HL-60/S4 (cell line): ENCODE data around the gene NKX6-2.
"Not testable (repeated sequence)": the region's sequence is repeated elsewhere in the genome, so short reads cannot be mapped to it uniquely, and the experiment has no call there.

Experiments
- in situ Hi-C: fragments of 300-500 bp; cut with MboI; formaldehyde crosslinking; loops from 2 replicates; pipeline ENCODE4 v1.14.3; 2022; ENCODE audit warnings: low sequenced_read_pairs

Gene NKX6-2

DNA sequence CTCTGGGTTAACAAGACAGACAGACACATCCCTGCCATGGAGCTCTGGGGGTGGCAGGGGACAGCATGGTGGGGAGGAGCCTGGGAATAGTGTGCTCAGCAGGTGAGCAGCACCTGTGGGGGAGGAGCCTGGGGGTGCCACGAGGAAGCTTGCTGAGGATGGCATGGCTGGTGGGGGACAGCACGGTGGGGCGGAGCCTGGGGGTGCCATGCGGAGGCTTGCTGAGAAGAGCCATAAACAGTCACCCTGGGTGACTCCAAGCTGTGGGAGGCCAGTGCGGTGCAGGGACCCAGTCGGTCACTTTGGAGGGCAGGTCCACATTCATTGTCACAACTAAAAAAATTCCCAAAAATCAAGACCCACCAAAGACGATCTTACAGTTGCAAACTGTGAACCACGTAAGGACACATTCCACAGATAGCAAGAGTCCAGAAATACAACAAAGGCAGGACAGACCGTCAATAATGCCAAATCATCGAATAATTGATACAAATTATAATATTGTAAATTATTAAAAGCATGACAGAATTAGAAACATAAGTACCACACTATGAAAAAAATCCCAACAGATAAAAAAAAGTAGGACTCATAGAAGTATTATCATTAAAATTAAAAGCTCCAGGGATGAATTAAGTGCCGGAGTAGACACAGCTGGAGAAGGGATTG lies 24.4 kb downstream of the NKX6-2 start:
- in situ Hi-C loops, result no loop called here

DNA sequence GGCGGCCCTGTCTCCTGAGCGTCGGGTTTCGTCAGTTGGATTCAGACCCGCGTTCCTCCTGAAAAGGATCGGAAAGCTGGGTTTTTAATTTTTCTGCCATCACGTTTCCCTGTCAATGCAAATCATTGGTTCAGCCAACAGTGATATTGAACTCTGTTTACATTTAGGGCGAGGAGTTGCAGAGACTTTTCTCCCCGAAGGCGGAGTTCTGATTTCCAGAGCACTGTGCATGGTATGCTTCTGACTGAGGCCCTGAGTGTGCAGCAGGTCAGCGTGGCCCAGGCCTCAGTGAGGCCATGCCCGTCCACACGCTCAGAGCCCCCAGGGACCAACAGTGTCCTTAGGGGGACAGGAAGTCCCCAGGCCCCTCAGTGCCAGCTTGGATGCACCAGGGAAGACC lies 27.1 kb downstream of the NKX6-2 start:
- in situ Hi-C loops, result no loop called here

DNA sequence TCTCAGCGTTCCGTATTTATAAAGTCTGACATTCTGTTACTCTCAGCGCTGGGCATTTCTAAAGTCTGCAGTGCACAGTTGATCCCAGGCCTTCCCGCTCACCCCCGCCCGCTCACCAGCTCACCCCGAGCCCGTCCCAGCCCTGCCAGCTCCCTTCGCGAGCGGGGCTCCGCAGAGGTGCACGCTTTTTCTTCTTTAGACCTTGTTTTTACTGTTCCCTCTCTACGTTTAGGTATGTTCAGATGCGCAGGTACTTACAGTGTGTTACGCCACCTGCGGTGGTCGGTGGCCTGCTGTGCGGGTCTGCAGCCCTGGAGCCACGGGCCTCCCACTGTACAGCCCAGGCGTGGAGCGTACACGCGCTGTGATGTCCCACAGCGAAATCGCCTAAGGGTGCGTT lies 28.8 kb downstream of the NKX6-2 start:
- in situ Hi-C loops, result no loop called here

DNA sequence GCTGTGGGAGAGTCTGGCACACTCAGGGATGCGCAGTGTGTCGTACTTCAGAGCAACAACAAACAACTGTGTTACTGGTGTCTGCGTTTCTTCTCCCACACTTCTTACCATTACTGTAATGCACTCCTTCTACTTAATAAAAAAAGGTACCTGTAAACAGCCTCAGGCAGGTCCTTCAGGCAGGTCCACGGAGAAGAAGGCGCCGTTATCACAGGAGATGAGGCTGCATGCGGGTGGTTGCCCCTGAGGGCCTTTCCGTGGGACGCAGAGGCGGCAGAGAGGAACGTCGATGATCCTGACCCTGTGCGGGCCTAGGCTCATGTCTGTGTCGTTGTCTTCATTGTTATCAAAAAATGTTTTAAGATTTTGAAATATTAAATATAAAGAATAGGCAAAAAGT lies 29.4 kb downstream of the NKX6-2 start:
- in situ Hi-C loops, result no loop called here

DNA sequence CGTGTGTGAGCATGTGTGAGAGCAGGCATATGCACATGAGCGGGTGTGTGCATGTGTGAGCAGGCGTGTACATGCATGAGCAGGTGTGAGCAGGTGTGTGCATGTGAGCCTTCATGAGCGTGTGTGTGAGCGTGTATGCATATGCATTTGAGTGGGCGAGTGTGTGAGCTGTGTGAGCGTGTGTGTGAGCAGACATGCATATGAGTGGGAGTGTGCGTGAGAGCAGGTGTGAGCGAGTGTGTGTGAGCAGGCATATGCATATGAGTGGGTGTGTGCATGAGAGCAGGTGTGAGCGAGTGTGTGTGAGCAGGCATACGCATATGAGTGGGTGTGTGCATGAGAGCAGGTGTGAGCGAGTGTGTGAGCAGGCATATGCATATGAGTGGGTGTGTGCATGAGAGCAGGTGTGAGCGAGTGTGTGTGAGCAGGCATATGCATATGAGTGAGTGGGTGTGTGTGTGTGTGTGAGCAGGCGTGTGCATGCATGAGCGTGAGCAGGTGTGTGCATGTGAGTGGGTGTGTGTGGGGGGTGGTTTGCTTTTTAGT lies 30.7 kb downstream of the NKX6-2 start:
- in situ Hi-C loops, result no loop called here

DNA sequence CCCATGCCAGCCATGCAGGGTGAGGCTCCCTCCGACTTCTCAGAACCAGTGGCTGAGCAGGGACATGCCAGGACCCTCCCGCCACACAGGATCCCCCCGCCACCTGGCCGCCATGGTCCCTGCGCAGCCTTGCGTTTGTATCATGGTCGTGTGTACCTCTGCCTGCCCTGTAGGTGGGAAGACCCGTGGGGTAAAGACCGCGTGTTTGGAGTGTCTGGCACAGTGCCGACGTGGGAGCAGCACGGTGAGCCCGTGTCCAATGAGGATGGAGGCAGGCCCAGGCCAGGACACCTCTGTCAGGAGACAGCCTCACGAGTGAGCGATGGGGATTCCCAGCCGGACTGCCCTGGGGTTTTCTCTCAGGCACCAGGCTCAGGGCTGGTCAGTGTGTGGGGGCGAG lies 31.9 kb downstream of the NKX6-2 start:
- in situ Hi-C loops, result no loop called here

DNA sequence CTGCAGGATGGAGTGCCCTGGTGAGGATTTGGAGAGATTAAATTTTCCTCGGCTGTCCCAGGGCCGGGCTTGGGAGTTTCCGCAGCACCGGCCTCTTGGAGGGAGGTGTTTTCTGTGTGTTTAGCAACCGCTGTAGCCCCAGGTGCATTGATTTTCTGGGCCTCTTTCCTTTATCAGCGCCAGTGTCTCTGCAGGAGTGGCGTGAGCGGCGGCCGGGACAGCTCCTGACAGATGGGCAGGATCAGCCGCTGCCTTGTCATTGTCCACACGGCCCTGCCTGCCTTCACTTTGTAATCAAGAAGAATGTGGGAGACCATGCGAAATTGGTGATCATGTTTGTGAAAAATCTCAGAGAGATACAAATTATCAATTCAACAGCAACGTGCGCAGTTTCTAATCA lies 32.4 kb downstream of the NKX6-2 start:
- in situ Hi-C loops, result no loop called here

DNA sequence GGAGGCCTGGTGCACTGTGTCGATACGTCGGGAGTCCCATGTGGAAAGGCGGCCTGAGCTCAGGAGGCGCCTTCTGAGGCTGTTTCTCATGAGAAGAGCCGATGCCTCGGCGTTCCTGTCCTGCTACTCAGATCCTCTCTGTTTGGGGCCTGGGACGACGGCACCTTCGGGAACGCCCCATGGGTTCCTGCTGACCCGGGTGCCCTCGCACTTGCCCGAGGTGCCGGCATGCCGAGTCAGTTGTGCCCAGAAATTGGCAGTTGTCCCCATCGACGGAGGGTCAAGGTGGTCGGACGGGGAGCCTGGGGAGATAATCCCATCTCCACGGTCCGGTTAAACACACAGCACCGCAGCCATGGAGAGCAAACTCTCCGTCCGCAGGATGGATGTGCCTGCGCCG lies 33.0 kb downstream of the NKX6-2 start:
- in situ Hi-C loops, result no loop called here

DNA sequence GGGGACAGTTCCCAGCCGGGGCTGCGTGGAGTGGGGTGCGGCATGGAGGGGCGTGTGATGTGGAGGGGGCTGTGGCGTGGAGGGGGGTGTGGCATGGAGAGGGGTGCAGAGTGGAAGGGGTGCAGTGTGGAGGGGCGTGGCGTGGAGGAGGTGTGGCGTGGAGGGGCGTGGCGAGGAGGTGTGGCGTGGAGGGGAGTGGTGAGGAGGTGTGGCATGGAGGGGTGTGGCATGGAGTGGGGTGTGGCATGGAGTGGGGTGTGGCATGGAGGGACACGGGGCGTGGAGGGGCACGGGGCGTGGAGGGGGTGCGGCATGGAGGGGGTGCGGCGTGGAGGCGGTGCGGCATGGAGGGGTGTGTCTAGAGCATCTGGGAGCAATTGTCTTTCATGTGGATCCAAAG lies 33.6 kb downstream of the NKX6-2 start:
- in situ Hi-C loops, result no loop called here

DNA sequence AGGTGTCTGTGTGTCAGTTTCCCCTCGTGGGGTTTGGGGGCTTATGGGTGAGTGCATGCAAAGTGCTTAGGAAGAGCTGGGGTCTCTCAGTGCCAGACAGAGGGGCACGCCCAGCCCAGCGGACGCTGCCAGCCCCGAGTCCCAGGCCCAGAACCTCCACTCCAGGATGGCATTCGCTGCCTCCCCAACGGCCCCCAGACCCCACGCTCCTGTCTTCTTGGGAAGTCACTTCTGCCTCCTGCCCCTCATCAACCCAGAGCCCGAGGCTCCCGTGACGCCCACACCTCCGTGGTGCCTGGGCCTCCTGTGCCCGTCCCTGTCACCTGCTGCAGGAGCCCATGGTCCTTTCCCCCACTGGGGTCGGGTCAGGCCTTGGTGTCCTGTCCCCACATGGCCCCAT lies 35.0 kb downstream of the NKX6-2 start:
- in situ Hi-C loops, result no loop called here

DNA sequence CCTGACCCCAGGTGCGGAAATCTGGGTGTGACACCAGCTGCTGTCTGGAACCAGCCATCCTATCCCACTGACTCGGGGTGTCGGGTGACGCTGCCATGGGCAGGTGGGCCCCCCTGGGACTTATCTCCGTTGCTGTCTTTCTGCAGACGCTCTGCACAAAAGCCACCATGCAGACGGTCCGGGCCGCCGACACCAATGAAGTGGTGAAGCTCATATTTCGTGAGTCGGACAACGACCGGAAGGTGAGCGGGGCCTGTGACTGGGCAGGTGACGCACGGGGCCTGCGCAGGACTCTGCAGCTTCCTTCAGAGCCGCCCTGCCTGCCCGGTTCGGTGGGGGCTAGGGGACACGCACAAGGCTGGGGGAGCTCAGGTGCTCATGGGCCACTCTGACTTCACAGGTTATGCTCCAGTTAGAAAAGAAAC lies 36.6 kb downstream of the NKX6-2 start:
- in situ Hi-C loops, result no loop called here

DNA sequence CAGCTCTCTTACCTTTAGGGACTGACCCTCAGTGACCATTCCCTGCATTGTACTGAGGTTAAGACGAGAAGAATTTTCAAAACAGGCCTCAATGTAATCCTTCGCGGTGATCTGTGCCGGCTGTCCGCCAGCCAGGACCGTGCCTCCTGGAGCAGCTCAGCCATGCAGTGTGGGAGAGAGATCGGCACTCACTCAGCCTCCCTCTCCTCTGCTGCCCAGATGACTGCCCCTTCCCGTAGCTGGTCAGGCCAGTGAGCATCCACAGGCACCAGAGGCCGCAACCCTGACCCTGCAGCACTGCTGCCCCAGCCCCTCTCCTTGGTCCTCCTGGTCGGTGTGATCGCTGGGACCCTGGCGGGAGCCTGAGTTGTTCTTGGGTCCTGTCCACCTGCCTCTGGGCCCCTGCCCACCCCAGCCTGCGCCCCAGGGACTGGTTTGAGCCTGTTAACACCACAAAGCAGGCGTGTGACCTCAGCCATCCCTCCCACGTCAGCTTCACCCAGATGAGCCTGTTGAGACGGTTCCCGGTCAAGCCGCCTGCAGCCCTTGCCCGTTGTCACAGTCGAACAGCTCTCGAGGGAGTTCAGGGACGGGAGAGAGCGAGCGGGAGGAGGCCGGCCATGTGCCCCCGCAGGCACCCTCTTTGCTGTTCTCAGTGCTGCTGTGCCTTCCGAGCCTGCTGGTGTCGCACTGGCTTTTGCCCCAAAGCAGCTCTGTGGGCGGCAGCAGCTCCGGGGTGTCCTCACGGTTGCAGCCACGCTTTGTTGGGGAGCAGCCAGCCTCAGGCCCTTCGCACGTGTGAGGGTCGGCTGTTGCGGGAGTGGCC lies 37.2 kb downstream of the NKX6-2 start:
- in situ Hi-C loops, result no loop called here

DNA sequence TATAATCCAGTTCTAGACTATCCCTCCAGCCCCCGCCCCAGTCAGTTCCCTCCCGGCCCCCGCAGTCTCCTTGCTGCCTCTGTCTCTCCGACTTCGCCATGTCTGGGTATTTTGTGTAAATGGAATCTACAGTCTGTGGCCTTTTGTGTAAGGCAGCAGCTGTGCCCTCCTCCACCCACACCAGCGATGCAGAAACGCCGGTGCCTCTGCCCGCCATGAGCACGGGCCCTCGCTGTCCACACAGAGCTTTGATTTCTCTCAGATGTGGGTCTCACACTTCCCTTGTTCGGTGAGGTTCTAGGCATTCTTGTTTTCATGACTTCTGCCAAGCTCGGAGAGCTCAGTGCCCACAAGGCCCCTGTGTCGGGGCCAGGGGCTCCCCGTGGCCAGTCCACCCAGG lies 37.8 kb downstream of the NKX6-2 start:
- in situ Hi-C loops, result no loop called here

DNA sequence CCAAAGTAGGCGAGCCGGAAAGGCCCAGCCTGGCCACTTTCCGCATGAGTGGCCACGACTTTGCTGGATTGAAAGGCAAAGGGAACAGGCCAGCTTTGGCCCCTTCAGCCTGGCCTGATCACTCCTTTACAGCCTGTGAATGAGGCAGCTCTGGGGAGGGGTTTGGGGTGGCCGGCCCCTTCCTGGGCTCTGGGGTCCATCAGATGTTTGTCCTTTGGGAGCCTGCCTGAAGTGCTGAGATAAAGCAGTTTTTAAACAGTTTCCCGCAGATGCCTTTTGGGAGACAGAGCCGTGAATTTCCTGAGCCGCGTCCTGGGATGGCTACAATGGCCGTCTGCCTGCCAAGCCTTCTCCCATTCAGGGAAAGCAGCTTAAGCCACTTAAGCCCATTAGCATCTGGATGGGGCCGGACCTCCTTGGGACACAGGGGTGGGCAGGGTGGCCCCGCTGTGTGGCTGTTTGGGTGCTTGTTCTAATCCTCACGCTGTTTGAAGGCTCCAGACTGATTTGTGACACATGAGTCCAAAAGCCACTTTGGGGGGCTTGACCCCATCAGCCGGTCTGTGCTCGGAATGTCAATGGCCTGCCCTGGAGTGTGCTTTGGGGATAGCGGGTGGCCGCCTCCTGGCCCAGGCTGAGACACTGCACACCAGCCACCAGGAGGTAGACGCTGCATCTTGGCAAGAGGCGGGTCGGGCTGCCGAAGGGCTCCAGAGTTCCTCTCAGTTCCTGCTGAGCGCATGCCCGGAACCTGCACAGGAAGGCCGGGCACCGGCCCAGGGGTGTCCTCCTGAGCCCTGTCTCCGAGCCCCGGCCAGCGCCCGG lies 38.9 kb downstream of the NKX6-2 start:
- in situ Hi-C loops, result no loop called here

DNA sequence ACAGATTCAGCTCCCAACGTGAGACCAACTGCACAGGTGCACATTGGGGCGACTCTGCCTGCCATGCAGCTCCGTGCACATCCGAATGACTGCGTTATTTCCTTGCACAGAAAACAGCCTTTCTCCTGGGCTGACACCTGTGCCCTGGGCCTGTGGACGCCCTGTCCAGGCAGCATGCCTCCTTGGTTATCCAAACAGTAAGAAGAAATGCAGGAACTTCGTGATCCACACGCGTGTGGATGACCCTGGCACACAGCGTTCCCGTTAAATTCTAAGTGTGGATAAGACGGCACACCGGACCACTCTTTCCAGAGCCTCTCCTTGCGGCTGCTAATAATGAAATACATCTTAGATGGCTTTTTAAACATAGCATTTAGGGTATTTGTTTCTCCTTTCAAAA lies 39.6 kb downstream of the NKX6-2 start:
- in situ Hi-C loops, result no loop called here

DNA sequence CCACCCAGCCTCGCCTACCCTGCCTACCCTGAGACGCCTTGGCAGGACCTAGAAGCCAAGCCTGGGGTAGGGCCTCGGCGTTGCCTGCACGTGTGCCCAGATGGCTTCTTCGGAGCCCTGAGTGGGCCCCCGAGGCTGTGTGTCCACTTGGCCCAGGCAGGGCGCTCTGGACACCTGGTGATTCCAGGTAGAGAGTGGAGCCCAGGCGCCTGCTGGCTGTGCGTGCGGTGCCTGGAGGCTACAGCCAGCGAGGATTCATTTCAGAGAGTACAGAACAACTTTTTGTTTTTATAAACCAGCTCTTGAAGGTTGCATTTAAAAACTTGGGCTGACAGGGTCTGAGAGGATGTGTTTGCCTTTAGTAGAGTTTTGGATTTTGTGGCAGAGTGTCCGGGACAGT lies 40.0 kb downstream of the NKX6-2 start:
- in situ Hi-C loops, result no loop called here

DNA sequence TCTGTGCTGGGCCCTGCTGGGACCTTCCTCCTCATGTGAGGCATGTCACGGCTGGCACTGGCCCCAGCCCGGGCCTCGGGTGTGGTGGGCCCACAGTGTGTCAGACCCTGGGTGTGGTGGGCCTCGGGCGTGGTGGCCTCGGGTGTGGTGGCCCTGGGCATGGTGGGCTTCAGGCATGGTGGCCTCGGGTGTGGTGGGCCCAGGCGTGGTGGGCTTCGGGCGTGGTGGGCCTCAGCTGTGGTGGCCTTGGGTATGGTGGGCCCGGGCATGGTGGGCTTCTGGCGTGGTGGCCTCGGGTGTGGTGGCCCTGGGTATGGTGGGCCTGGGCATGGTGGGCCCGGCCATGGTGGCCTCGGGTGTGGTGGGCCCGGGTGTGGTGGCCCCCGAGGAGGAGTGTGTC lies 40.4 kb downstream of the NKX6-2 start:
- in situ Hi-C loops, result no loop called here

DNA sequence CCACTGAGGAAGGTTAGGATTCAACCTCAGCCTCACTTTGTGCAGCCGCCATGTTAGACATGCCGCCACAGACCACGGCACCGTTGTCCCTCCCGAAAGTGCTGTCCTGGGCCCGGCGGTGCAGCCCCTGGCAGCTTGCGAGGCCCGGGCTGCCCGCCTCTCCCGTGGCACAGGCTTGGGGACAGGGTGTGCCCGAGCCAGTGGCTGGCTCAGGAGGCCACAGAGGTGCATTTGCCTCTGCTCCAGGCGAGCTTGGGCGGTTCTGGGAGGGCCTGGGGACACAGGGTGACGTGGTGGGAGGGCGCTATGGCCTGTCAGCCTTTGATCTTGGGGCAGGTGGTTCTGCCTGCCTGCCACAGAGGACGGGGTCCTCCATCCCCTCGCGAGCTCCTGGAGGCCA lies 41.1 kb downstream of the NKX6-2 start:
- in situ Hi-C loops, result no loop called here

DNA sequence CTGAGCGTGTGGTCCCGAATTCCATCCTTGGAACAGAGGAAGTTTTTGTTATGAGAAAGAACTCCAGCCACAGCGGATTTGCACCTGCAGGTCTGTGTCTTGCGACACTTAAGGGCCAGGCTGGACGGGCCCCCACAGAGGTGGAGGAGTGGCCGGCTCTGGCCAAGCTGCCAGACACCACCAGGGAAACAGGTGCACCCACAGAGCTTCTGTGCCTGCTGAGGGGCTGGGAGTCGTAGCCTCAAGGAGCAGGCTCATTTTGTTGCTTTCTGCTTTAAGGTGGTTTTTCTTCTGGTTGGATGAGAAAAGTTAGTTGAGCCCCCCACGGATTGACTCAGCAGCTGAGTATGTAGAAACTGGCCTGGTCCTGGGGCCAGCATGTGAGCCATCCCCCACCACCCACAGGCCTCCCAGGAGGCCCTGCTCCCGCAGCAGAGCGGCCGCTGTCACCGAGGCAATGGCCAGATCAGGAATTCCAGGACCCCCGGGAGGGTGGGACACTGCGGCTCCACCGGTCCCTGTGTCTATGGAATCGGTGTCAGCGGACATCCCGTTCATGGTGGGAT lies 41.9 kb downstream of the NKX6-2 start:
- in situ Hi-C loops, result no loop called here

DNA sequence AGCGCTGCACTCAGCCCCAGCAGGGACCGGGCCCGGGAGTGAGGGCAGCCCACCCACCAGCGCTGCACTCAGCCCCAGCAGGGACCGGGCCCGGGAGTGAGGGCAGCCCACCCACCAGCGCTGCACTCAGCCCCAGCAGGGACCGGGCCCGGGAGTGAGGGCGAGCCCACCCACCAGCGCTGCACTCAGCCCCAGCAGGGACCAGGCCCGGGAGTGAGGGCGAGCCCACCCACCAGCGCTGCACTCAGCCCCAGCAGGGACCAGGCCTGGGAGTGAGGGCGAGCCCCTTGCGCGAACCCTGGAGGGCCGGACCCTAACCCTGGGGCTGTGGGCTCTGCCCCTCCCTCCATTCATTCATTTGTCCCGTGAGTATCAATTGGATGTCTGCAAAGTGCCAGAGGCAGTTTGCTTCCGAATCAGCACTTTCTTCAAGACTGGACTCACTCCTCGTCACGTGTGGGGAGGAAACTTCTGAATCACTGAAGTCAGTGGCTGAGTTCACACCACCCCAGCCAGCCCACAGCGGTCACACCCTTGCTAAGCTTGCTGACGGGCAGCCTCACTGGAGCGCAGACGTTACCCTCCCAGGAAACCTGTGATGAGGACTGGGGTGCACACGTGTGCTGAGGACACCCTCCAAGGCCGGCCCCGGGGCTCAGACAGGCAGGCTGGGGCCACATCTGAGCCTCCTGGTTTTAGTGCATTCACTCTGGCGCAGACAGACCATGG lies 42.6 kb downstream of the NKX6-2 start:
- in situ Hi-C loops, result not testable (repeated sequence)

DNA sequence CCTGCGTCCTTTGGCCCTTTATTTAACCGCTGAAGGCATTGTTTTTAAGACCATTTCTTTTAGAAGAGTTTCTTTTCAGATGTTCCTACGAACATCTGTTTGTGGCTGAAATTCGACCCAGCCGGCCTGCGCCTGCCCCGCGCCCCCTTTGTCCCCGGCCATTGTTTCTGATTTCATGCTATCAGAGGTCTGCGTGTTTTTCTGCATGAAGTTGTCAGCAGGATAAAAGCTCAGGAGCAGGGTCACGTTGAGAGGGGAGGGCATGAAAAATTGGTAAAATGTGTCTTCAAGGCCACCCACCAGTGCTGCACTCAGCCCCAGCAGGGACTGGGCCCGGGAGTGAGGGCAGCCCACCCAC lies 43.1 kb downstream of the NKX6-2 start:
- in situ Hi-C loops, result no loop called here
